GM18907 (cell line): Measurements from ENCODE around the gene TMEM116.
"Not testable (repeated sequence)": the region's sequence is repeated elsewhere in the genome, so short reads cannot be mapped to it uniquely, and the experiment has no call there.

ENCODE experiments used
- ATAC-seq: cut with Tn5 transposase; IDR thresholded peaks from one replicate; pipeline ENCODE4 v1.9.1; 2021; ENCODE audit warnings: mild to moderate bottlenecking, moderate library complexity; ENCODE audit not compliant: unreplicated experiment

Gene TMEM116

GRCh38 chr12:112012775-112013600, at the start of gene TMEM116, which contains the start of gene ERP29:
TMEM116 (minus strand) TSS chr12:112013165; CDS start chr12:112005270, 7,895 bp downstream.
ERP29 (plus strand) TSS chr12:112013426; CDS start chr12:112013466, 40 bp downstream.
- peak; percentile 78 for ATAC-seq

- ATAC-seq = no peak
These were observed 48.2 kb upstream of the TMEM116 start for GRCh38 chr12:112061137-112061536.

- ATAC-seq = no peak
These were observed 36.4 kb upstream of the TMEM116 start for GRCh38 chr12:112049351-112049750.

GRCh38 chr12:112046003-112046402, 33.0 kb upstream of the TMEM116 start:
- ATAC-seq = no peak

GRCh38 chr12:112036614-112037013, 23.6 kb upstream of the TMEM116 start:
- not testable (repeated sequence) for ATAC-seq

GRCh38 chr12:112035219-112035785, 22.3 kb upstream of the TMEM116 start:
- no peak for ATAC-seq

- no peak for ATAC-seq
These were observed 19.3 kb upstream of the TMEM116 start for GRCh38 chr12:112032292-112032691.

- no peak for ATAC-seq
These were observed 18.5 kb upstream of the TMEM116 start for GRCh38 chr12:112031472-112031871.

GRCh38 chr12:112029301-112029700, 16.3 kb upstream of the TMEM116 start:
- ATAC-seq = no peak

GRCh38 chr12:112025808-112026375, 12.9 kb upstream of the TMEM116 start:
- ATAC-seq = no peak

- no peak for ATAC-seq
These were observed 10.9 kb upstream of the TMEM116 start for GRCh38 chr12:112023759-112024396.

GRCh38 chr12:112022241-112023016, 9.5 kb upstream of the TMEM116 start:
- no peak for ATAC-seq

GRCh38 chr12:112020947-112021457, 8.0 kb upstream of the TMEM116 start:
- ATAC-seq = no peak

GRCh38 chr12:112018571-112019237, 5.7 kb upstream of the TMEM116 start:
- ATAC-seq = no peak

- no peak for ATAC-seq
These were observed 4.1 kb upstream of the TMEM116 start for GRCh38 chr12:112017041-112017440.

GRCh38 chr12:112015938-112016337, 3.0 kb upstream of the TMEM116 start:
- no peak for ATAC-seq

GRCh38 chr12:112013601-112014402, 837 bp upstream of the TMEM116 start:
- peak; percentile 28 for ATAC-seq

GRCh38 chr12:112011685-112012084, 1.3 kb downstream of the TMEM116 start:
- ATAC-seq = no peak
